Cortex of kidney (tissue), 1 donor: ENCODE data around the gene NRXN3.

Source experiments
- DNase-seq: peaks from one replicate; lab custom pipeline; 2025; lab: John Stamatoyannopoulos, UW

NRXN3 gene

DNA sequence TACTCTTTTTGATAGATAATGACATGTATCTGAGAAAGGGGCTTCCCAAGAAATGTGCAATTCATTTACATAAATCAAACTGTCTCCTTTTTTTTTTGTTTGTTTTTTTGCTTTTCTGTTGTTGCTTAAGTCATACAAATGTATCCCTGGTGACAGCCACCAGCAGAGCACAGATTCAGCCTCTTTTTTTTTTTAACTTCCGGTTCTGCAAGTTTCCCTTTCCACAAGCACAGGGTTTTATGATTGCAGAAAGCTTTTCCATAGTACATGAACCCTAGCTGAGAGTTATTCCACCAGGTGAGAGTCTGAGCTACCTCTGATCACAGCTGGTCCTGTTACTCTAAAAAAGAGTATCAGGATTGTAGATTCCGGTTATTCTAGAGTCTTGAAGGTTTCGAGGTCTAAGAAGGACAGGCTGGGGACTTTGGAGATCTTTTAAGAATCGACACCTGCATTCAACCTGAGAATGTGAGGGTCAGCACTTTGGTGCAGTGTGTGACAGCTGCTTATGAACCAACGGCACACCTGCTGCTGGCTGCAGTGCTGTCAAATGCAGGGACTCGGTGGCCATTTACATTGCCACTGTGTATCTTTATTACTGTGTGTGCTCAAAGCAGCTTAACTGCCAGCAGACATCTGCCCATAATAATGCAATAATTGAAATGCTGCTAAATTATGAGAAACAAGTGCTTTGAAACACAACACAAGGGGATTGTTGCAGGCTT, 551.7 kb downstream of the NRXN3 start:
- DNase-seq: no peak

- no peak for DNase-seq
These were observed 554.9 kb downstream of the NRXN3 start for GRCh38 chr14:78725086-78725485.

GRCh38 chr14:78737116-78737515, 566.9 kb downstream of the NRXN3 start:
- DNase-seq: no peak

DNA sequence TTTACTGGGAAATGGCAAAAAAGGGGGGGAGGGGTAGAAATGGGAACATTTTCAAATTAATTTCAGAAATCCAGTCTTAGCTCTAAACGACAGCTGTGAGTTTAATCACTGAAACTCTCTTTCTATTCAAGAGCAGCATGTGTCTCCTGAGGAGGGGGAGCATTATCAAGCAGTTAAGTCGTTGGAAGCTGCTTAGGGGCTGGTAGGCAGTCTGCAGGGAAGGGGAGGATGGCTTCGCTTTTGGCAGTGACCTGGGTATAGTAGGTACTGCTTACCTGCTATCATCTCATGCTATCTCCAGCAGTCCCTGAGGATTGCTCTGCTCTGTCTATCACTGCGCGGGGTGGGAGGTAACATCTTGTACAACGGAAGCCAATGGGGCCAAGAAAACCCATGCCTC, 567.4 kb downstream of the NRXN3 start:
- no peak for DNase-seq

DNA sequence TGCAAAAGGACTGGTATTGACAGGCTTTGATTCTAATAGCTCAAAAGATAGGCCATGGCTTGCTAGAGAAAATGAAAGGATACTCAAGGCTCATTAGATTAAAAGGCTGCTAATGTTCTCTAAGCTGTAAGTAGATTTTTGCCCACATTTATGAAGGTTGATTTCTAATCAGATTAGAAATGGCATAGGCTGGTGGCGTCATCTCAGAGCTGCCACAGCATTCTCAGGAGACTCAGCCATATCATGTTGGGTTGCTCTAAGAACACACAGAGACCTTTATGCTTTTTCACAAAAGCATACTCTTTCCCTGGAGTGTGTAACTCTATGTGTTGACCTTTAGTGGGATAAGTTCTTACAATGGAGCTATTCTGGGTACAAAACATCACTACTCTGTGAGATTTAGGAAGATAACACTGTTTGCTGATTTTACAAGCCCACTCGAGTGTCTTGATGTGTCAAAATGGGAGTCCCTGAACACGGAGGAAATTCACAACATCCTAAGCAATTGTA, 576.0 kb downstream of the NRXN3 start:
- DNase-seq: no peak

GRCh38 chr14:78747813-78748212, 577.6 kb downstream of the NRXN3 start:
- DNase-seq: no peak

DNA sequence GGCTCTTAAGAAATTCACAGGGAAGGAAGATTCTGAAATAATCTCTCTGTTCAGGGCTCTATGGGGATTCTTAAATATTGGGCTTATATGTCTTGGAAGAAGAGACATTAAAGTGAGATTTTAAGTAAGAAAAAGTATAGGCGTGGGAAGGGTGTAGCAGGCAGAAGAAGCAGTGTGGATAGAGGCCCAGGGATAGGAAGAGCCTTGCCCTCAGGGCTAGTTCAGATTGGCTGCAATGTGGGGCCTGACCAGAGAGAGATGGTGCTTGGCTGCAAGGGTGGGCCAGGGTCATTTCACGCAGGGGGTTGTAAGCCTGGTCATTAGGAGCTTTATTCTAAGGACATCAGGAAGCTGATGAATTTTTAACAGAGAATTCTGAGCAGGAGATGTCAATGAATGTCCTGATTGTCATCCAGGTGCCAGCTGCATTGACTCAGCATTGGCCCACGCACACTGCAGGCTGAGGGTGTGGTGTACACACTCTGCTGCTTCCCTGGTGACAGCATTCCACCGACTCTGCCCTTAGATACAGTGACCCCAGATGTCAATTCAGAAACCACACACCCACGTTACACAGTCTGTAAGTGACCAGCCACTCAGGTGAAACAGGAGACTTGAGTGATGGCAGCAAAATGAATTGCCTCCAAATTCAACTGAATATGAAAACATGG, 582.5 kb downstream of the NRXN3 start:
- DNase-seq: no peak

- no peak for DNase-seq
These were observed 583.9 kb downstream of the NRXN3 start for GRCh38 chr14:78754059-78754458.

- no peak for DNase-seq
These were observed 588.2 kb downstream of the NRXN3 start for GRCh38 chr14:78758333-78758732.

DNA sequence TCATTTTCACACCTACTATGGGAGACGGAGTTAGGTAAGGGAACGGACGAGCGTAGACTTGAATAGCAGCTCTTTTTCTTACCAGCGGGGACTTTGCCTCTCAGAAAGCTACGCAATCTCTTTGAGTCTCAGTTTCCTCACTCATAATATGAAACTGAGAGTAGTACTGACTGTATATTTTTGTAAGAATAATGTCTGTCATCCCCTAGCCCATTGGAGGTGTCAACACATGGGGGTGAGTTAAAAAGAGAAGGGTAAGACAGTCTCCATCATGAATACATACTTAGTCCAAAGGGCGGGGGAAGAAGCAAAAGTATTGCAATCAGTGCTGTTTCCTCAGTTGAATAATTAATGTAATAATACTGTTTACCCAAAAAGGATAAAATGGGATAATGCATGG, 592.2 kb downstream of the NRXN3 start:
- no peak for DNase-seq

DNA sequence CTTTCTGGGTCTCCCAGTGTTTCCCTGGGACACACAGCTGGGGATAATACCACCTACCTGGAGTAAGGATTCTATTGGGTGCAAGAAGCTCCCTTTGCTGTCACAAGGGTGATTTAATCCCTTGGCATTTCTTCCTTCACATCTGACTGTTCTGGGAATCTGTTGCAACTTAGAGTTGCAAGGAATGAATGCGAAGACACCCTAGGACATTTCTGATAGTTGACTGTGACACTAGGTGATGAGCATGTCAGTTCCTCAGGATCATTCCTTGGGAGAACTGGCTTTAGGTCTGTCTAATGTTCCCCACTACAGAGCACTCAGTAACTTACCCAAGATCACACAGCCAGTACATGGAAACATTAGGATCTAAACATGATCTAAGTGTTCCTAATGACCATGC, 593.6 kb downstream of the NRXN3 start:
- DNase-seq: no peak

DNA sequence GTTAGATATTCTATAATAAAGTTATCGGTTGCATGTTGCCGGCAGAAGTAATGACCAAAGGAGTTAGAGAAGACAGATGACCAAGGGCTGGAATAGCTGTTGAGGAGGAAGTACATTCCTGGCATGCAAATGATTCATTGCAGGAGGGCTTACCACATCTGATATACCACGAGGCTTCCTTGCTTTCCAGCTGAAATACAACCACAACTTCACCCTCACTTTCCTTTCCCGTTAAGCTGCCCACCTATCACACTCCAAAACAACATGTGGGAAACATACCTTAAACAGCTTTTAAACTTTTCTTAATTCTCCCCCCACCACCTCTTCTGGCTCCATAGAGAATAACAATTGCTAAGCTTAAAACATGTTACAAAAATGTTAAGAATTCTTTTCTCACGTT, 594.1 kb downstream of the NRXN3 start:
- no peak for DNase-seq

- DNase-seq: no peak
These were observed 594.5 kb downstream of the NRXN3 start for GRCh38 chr14:78764645-78765044.

DNA sequence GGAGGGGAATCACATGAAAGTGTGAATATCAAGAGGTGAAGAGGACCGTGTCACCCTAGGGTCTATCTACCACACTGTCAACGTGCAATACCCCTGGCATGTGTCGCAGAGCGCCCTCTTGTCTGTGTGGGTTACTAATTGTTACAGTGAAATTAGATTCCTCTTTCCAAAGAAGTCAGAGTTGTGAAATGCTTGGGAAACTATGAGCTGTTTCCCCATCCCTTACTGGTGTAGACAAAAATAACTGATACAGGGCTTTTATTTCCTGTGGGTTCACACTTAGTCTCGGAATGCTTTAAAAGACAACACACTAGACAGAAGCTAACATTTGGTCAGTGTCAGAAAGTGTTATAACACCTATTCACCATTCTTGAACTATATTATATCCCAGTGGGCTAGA, 597.3 kb downstream of the NRXN3 start:
- DNase-seq: no peak

GRCh38 chr14:78782551-78782950, 612.4 kb downstream of the NRXN3 start:
- no peak for DNase-seq

GRCh38 chr14:78785265-78785664, 615.1 kb downstream of the NRXN3 start:
- DNase-seq: no peak

DNA sequence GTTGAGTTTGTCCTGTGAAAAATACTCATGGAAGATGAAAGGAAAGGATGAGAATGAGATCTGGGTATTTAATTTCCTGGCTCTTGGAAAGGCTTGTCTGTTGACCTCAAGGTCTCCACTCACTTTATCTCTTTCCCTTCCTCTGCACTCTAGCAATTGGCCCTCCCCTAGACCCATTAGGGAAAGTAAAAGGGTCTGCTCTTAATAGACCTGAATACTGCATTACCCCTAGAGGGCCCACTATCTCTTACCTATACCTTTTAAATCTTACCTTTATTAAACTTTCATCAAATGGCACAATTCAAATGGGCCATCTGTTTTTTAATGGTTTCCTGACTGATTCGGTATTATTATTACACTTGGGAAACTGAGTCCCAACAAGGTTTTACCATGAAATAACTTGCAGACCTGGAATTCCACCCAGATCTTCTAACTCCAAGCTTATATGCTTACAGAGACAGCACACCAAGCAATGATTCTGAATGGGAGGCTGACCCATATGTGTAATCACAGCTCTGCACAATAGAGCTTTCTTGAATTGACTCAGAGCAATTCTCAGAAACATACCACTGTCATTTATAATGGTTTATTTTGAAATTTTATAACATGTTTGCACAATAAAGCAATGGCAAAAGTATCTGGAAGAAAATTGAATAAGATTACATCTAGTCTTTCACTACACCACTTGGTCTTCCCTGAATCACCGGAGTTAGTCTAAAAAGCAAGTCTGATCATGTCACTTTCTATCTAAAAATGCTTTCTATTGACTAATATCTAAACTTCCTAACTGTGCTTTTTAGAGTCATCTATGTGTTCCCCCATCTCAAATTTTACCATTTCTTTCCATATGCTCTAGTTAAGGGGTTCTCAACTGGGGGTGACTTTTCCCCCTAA, 618.5 kb downstream of the NRXN3 start:
- DNase-seq: no peak

DNA sequence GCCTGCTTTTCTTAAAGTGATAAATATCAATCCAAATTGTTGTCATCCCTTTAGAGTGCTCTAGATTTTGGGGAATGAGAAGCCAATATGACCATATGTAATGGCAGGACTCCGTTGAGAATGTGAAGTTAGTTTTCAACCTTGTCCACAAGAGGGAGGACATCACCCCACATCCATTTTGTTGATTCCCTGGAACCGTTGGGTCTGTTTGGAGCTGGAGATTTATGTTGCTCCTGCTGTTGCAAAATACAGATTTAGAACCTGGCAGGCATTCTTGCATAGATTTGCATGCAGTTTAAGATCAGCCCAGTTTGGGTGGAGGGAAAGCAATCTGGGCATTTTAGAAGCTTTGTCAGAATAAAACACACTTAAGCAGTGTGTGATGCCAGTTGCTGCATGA, 620.1 kb downstream of the NRXN3 start:
- no peak for DNase-seq

- DNase-seq: no peak
These were observed 628.6 kb downstream of the NRXN3 start for GRCh38 chr14:78798757-78799156.

GRCh38 chr14:78805570-78805969, 635.4 kb downstream of the NRXN3 start:
- DNase-seq: no peak

- no peak for DNase-seq
These were observed 652.9 kb downstream of the NRXN3 start for GRCh38 chr14:78823035-78823434.

DNA sequence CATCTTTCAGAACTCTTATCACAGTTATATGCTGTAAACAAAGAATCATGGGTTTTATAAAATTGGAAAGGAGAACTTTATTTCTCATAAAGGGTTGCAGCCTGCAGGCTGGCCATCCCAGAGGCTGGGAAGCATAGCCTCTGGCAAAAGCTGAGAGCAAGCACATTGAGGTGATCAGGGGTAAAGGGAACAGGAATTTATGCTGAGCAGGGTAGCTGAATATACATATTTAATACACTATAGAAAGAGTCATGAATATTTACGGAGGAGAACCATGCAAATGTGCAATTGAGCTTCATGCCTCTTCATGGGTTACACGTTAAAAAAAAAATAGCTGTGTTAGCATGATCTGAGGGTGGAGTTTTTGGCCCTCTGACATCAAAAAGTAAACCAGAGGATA, 653.3 kb downstream of the NRXN3 start:
- DNase-seq: no peak

- no peak for DNase-seq
These were observed 659.1 kb downstream of the NRXN3 start for GRCh38 chr14:78829274-78829673.
